NB4 (cell line): ENCODE data around the gene VPS54.
A peak's percentile ranks its signal among the peaks of the same experiment; 100 is the strongest.

Experiments
- DNase-seq: peaks from one replicate; pipeline ENCODE4 v3.0.0; 2010; ENCODE audit warnings: low read depth
- H3K4me3 ChIP-seq: one replicate; pipeline ENCODE4 v1.5.1; 2011; ENCODE audit warnings: mild to moderate bottlenecking, low read depth, low read length, moderate library complexity
- MAX ChIP-seq: IDR thresholded peaks from 2 replicates; pipeline ENCODE4 v1.6.1; 2011; ENCODE audit warnings: low read depth, low read length
- MYC ChIP-seq: IDR thresholded peaks from 2 replicates; pipeline ENCODE4 v1.6.1; 2011; ENCODE audit warnings: low read depth, low read length
- POLR2A ChIP-seq: IDR thresholded peaks from 2 replicates; pipeline ENCODE4 v1.6.1; 2011; ENCODE audit warnings: mild to moderate bottlenecking; ENCODE audit not compliant: insufficient read length; ENCODE audit errors: extremely low read depth
- TF ChIP-seq, protein P1 (sequence below): IDR thresholded peaks from one replicate; pipeline ENCODE4 v1.5.1; 2012; ENCODE audit warnings: low read depth, low read length

The VPS54 gene

GRCh38 chr2:64024259-64024949 is 5.2 kb upstream of the VPS54 start:
- H3K4me3 ChIP-seq = no peak overlapping the region
- DNase-seq = no peak
- TF ChIP-seq MAX (no peak), MYC (no peak), POLR2A (no peak)
- TF ChIP-seq, protein P1, sequence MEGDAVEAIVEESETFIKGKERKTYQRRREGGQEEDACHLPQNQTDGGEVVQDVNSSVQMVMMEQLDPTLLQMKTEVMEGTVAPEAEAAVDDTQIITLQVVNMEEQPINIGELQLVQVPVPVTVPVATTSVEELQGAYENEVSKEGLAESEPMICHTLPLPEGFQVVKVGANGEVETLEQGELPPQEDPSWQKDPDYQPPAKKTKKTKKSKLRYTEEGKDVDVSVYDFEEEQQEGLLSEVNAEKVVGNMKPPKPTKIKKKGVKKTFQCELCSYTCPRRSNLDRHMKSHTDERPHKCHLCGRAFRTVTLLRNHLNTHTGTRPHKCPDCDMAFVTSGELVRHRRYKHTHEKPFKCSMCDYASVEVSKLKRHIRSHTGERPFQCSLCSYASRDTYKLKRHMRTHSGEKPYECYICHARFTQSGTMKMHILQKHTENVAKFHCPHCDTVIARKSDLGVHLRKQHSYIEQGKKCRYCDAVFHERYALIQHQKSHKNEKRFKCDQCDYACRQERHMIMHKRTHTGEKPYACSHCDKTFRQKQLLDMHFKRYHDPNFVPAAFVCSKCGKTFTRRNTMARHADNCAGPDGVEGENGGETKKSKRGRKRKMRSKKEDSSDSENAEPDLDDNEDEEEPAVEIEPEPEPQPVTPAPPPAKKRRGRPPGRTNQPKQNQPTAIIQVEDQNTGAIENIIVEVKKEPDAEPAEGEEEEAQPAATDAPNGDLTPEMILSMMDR = no peak

DNA sequence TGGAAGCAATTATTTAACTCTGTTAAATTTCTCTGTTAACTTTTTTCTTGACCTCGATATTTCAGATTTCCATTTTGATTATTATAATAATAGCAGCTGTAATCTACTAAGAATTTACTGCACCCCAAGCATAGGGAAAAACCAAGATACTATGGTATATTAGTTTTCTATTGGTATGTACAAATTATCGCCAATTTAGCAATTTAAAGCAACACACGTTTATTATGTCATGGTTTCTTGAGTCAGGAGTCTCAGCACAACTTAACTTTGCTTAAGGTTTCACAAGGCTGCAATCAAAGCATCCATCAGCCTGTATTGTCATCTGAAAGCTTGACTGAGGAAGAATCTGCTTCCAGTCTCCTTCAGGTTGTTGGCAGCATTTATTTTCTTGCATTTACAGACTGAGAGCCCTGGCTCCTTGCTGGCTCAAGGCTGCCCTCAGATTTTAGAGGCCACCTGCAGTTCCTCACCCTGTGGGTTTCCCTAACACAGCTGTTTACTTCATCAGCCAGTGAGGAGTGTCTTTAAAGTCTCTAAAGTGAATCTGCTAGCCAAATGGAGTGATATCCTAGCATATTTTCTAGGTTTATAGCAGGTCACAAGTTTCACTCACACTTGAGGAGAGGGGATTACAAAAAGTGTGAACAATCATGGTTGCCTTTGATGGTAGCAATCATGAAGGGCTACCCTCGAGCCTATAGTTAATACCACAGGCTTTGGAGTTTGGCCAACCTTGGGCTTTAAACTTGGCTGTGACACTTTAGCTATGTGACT is 4.4 kb upstream of the VPS54 start:
- TF ChIP-seq MAX = no peak
- TF ChIP-seq POLR2A = no peak
- TF ChIP-seq MYC = no peak
- DNase-seq = peak; percentile 26
- no peak overlapping the region for H3K4me3 ChIP-seq

DNA sequence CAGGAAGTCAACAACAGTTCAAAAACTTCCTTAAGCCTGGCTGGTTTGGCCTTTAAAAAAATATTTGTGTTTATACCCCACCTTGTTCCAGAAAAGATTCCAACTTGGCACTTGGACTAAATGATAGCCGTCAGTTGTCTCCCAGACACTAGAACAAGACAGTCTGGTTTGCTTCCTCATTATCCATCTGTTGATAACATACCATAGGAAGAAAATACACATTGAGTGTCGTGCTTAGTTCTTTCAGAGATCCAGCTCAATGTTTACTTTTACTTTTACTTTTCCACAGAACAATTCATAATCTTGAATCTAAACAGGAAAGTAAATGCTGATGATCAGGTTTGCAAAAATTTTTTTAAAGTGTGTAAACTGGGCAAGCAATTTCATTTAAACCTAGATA is 2.4 kb upstream of the VPS54 start:
- DNase-seq = no peak
- TF ChIP-seq MYC (no peak), MAX (no peak), POLR2A (no peak)
- TF ChIP-seq, protein P1 = no peak
- H3K4me3 ChIP-seq = no peak overlapping the region

DNA sequence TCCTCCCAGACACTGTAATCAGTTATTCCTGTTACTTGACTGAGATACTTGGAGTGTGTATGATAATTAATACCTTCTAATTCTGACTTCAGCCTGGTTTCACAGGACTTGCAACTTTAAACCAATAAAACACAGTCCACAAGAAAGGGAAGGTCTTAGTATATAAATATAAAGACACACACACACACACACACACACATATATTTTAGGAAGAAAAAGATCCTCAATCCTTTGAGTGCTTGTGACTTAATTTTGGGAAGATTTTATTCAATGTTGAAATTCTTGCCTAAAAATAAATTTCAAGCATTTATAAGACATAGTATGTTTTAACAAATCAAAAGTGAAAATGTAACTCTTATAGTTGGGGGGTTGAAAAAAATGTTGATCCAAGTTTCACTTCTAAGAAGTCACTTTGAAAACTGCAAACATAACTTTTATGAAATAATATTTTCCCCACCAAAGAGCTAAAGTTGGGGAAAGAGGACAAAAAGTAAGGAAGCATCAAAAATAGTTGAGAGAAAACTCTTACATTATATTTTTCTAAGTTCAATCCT is 824 bp upstream of the VPS54 start:
- no peak for DNase-seq

DNA sequence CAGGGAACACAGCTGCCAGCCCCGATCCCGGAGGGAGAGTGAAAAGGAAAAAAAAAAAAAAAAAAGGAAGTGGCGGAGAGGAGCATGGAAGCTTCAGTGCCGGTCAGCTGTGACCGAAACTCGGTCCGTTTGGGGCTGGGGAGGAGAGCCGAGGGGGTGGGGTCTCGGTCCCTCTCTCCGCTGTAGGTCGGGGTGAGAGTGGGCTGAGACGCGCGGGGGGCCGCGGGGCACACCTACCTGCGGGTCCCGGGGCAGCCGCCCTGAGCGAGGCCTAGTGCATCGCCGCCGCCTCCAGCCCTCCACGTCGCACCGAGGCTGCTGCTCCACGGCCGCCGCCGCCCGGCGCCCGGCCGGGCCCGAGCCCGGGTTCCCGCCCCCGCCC is 536 bp downstream of the VPS54 start:
- peak; percentile 72 for DNase-seq
- peak overlapping the region; percentile 89 for H3K4me3 ChIP-seq
- TF ChIP-seq, protein P1 = no peak
- no peak for TF ChIP-seq MYC
- TF ChIP-seq POLR2A = no peak
- TF ChIP-seq MAX = no peak

More for the DNA sequence above, 824 bp upstream of the VPS54 start:
- H3K4me3 ChIP-seq = peak overlapping the region; percentile 41
- no peak for TF ChIP-seq MAX
- TF ChIP-seq, protein P1 = no peak
- no peak for TF ChIP-seq MYC
- TF ChIP-seq POLR2A = no peak
